H9 (cell line): ENCODE measurements around the gene ANP32A. TPM values are rescaled to one million over a fixed set of nuclear protein-coding genes. Genes with fewer than 3 reads are reported as not detected.

Experiments used
- DNase-seq: peaks from one replicate; pipeline ENCODE4 v3.0.0-alpha.2; 2017
- H2AFZ ChIP-seq: one replicate; pipeline ENCODE4 v1.6.1; 2013; ENCODE audit warnings: mild to moderate bottlenecking, low read length, control low read depth, moderate library complexity
- H2AK5ac ChIP-seq: 2 replicates; pipeline ENCODE4 v1.6.1; 2013; ENCODE audit warnings: low read length, control low read depth, mixed read lengths; ENCODE audit not compliant: insufficient read length
- H2BK120ac ChIP-seq: one replicate; pipeline ENCODE4 v1.6.1; 2013; ENCODE audit warnings: low read depth, mild to moderate bottlenecking, low read length, control low read depth, inconsistent platforms; ENCODE audit not compliant: poor library complexity, severe bottlenecking
- H2BK12ac ChIP-seq: 2 replicates; pipeline ENCODE4 v1.6.1; 2013; ENCODE audit warnings: low read length, control low read depth, mixed read lengths, low read depth; ENCODE audit not compliant: insufficient read length
- H2BK15ac ChIP-seq: 2 replicates; pipeline ENCODE4 v1.6.1; 2013; ENCODE audit warnings: low read depth, low read length, control low read depth
- H2BK20ac ChIP-seq: one replicate; pipeline ENCODE4 v1.6.1; 2013; ENCODE audit warnings: low read depth, mild to moderate bottlenecking, low read length, control low read depth, inconsistent platforms; ENCODE audit not compliant: poor library complexity, severe bottlenecking
- H2BK5ac ChIP-seq: 2 replicates; pipeline ENCODE4 v1.6.1; 2013; ENCODE audit warnings: low read length, control low read depth, mixed read lengths; ENCODE audit not compliant: insufficient read length
- H3K14ac ChIP-seq: 2 replicates; pipeline ENCODE4 v1.6.1; 2013; ENCODE audit warnings: low read length, control low read depth; ENCODE audit not compliant: insufficient read depth
- H3K18ac ChIP-seq: 2 replicates; pipeline ENCODE4 v1.6.1; 2013; ENCODE audit warnings: low read depth, mild to moderate bottlenecking, mixed read lengths, low read length, control low read depth; ENCODE audit not compliant: insufficient read length
- H3K23ac ChIP-seq: 2 replicates; pipeline ENCODE4 v1.6.1; 2013; ENCODE audit warnings: low read length, control low read depth, mixed read lengths, low read depth; ENCODE audit not compliant: insufficient read length
- H3K23me2 ChIP-seq: 2 replicates; pipeline ENCODE4 v1.6.1; 2013; ENCODE audit warnings: low read depth, mild to moderate bottlenecking, mixed read lengths, low read length, control low read depth; ENCODE audit not compliant: insufficient read length, poor library complexity, severe bottlenecking
- H3K27ac ChIP-seq: 2 replicates; pipeline ENCODE4 v1.5.1; 2013; ENCODE audit warnings: low read length, control low read depth, mixed read lengths, low read depth; ENCODE audit not compliant: insufficient read length
- H3K27me3 ChIP-seq: 2 replicates; pipeline ENCODE4 v1.6.1; 2013; ENCODE audit warnings: low read length, control low read depth, inconsistent platforms; ENCODE audit not compliant: insufficient read depth
- H3K4ac ChIP-seq: 2 replicates; pipeline ENCODE4 v1.6.1; 2013; ENCODE audit warnings: low read depth, mild to moderate bottlenecking, control low read depth, inconsistent platforms, low read length, moderate library complexity
- H3K4me1 ChIP-seq: 2 replicates; pipeline ENCODE4 v1.6.1; 2013; ENCODE audit warnings: low read length, control low read depth, inconsistent platforms; ENCODE audit not compliant: insufficient read depth
- H3K4me2 ChIP-seq: 2 replicates; pipeline ENCODE4 v1.6.1; 2013; ENCODE audit warnings: low read length, control low read depth, mixed read lengths; ENCODE audit not compliant: insufficient read length, insufficient read depth
- H3K56ac ChIP-seq: 2 replicates; pipeline ENCODE4 v1.6.1; 2013; ENCODE audit warnings: low read depth, mild to moderate bottlenecking, mixed read lengths, low read length, control low read depth; ENCODE audit not compliant: insufficient read length
- H3K79me1 ChIP-seq: 2 replicates; pipeline ENCODE4 v1.6.1; 2013; ENCODE audit warnings: low read depth, mild to moderate bottlenecking, moderate library complexity, low read length, control low read depth, inconsistent platforms; ENCODE audit not compliant: insufficient read depth, poor library complexity, severe bottlenecking
- H3K79me2 ChIP-seq: 2 replicates; pipeline ENCODE4 v1.6.1; 2013; ENCODE audit warnings: low read length, control low read depth, inconsistent platforms; ENCODE audit not compliant: insufficient read depth
- H3K9ac ChIP-seq: 2 replicates; pipeline ENCODE4 v1.6.1; 2013; ENCODE audit warnings: low read length, control low read depth, mixed read lengths; ENCODE audit not compliant: insufficient read length; ENCODE audit errors: extremely low read depth
- H3K9me3 ChIP-seq: one replicate; pipeline ENCODE4 v1.6.1; 2013; ENCODE audit warnings: low read depth, low read length, inconsistent platforms; ENCODE audit not compliant: control insufficient read depth
- H3T11ph ChIP-seq: one replicate; pipeline ENCODE4 v1.6.1; 2013; ENCODE audit warnings: mild to moderate bottlenecking, low read length, control low read depth, inconsistent platforms
- H4K20me1 ChIP-seq: one replicate; pipeline ENCODE4 v1.6.1; 2013; ENCODE audit not compliant: control insufficient read depth, insufficient read length, insufficient read depth
- H4K5ac ChIP-seq: 2 replicates; pipeline ENCODE4 v1.6.1; 2013; ENCODE audit warnings: low read depth, mild to moderate bottlenecking, mixed read lengths, low read length, control low read depth; ENCODE audit not compliant: insufficient read length
- H4K8ac ChIP-seq: replicated peaks from 2 replicates; pipeline ENCODE4 v1.6.1; 2013; ENCODE audit warnings: low read length, control low read depth, mixed read lengths, low read depth; ENCODE audit not compliant: insufficient read length
- H4K91ac ChIP-seq: 2 replicates; pipeline ENCODE4 v1.6.1; 2013; ENCODE audit warnings: low read depth, mild to moderate bottlenecking, moderate library complexity, mixed read lengths, low read length, control low read depth; ENCODE audit not compliant: insufficient read length
- H3K27ac Mint-ChIP-seq, 3 experiments: 2 replicates in 2 of 3; 3 replicates in 1 of 3; pipeline ENCODE4 v1.8.0; 2020 to 2021; ENCODE audit warnings: mixed read lengths in 3 of 3, mild to moderate bottlenecking in 1 of 3, moderate library complexity in 1 of 3
- H3K27me3 Mint-ChIP-seq: 2 replicates; pipeline ENCODE4 v1.8.0; 2021; ENCODE audit warnings: low read depth, mild to moderate bottlenecking, moderate library complexity, mixed read lengths
- H3K36me3 Mint-ChIP-seq, 3 experiments: 2 replicates in 2 of 3; 3 replicates in 1 of 3; pipeline ENCODE4 v1.8.0; 2020 to 2021; ENCODE audit warnings: low read depth in 3 of 3, mixed read lengths in 3 of 3; ENCODE audit not compliant: insufficient read depth in 1 of 3
- H3K4me1 Mint-ChIP-seq, 2 experiments: 2 replicates each; pipeline ENCODE4 v1.8.0; 2020; ENCODE audit warnings: mixed read lengths in 2 of 2
- H3K4me3 Mint-ChIP-seq, 2 experiments: 2 replicates in 1 of 2; 3 replicates in 1 of 2; pipeline ENCODE4 v1.8.0; 2020 to 2021; ENCODE audit warnings: mild to moderate bottlenecking in 2 of 2, mixed read lengths in 2 of 2, moderate library complexity in 1 of 2
- H3K9me3 Mint-ChIP-seq, 2 experiments: 2 replicates in 1 of 2; 3 replicates in 1 of 2; pipeline ENCODE4 v1.8.0; 2020; ENCODE audit warnings: mild to moderate bottlenecking in 2 of 2, mixed read lengths in 2 of 2, moderate library complexity in 1 of 2
- CTCF ChIP-seq: fragments of 200-600 bp; sonication (generic); conservative IDR thresholded peaks from 3 replicates; pipeline ENCODE4 v1.8.0; 2021; ENCODE audit warnings: antibody characterized with exemption, mild to moderate bottlenecking
- WGBS: extraction: QIAGEN DNeasy Blood & Tissue Kit; methylation state at CpG from one replicate; pipeline ENCODE4 v1.1.7; 2013; ENCODE audit warnings: missing lambda C conversion rate, low lambda C conversion rate, mixed read lengths; ENCODE audit not compliant: insufficient read length; ENCODE audit errors: extremely low coverage; 5-methylcytosine and 5-hydroxymethylcytosine counted together
- total RNA-seq: library from RNA; stranded (reverse); gene quantifications from 2 replicates; pipeline ENCODE4 v1.2.1, GENCODE V29; 2021

Gene ANP32A
- total RNA-seq, 1 experiment from 2014 or later = 318 TPM

GRCh38 chr15:68790242-68790575 is 30.5 kb downstream of the ANP32A start:
- Histone ChIP-seq H4K20me1 (no peaks in the 10 kb centered on the region), H2BK15ac (no peak overlapping the region), H3K27me3 (no peaks in the 10 kb centered on the region), H3K4me1 (peaks cover 33% of the 10 kb centered on the region; the same call in 1 of the 2 replicates), H3K23me2 (no peaks in the 10 kb centered on the region), H3K9me3 (no peaks in the 10 kb centered on the region), H4K91ac (no peak overlapping the region), H2BK20ac (no peak overlapping the region), H2BK120ac (no peak overlapping the region), H3K4me2 (no peak overlapping the region), H4K5ac (no peak overlapping the region), H3K27ac (no peak overlapping the region), H3K79me1 (peaks cover 14% of the 10 kb centered on the region), H3T11ph (no peak overlapping the region), H2BK12ac (no peak overlapping the region), H3K14ac (no peak overlapping the region), H3K18ac (no peak overlapping the region), H2AK5ac (no peak overlapping the region), H3K79me2 (peaks cover 19% of the 10 kb centered on the region; the same call in 1 of the 2 replicates), H3K4ac (no peak overlapping the region), H2BK5ac (no peak overlapping the region), H3K23ac (no peak overlapping the region), H3K9ac (no peak overlapping the region), H3K56ac (no peak overlapping the region), H4K8ac (no peak overlapping the region), H2AFZ (no peak overlapping the region)
- Mint-ChIP-seq H3K4me1 (peaks cover 70 to 76% of the 10 kb centered on the region in 2 experiments), H3K27ac (peak overlapping the region; percentile 24 to 85 (median 48); a peak in 3 of 7 replicates), H3K27me3 (no peaks in the 10 kb centered on the region), H3K9me3 (0 out of 5 replicates have a peak, but pooled peaks cover 0 to 1% of the 10 kb centered on the region in 2 experiments), H3K4me3 (0 out of 5 replicates have a peak overlapping the region, but pooled peaks of 1 of the 2 experiments have one; percentile 42), H3K36me3 (peaks cover 14 to 54% (median 44%) of the 10 kb centered on the region in 3 experiments)
- no peak for TF ChIP-seq CTCF
- no CpG with 5 or more reads among the region's 8 CpGs for whole genome bisulfite sequencing
- DNase-seq = no peak
